ENCODE data around the gene TRIM69.
"Not testable (repeated sequence)": the region's sequence is repeated elsewhere in the genome, so short reads cannot be mapped to it uniquely, and the experiment has no call there.

Gene TRIM69

GRCh38 chr15:44753345-44753744, 17.0 kb downstream of the TRIM69 start:
- no peak for DNase-seq

- no peak for DNase-seq
Measured at GRCh38 chr15:44763187-44763586, 26.9 kb downstream of the TRIM69 start.

GRCh38 chr15:44763848-44764247, 27.5 kb downstream of the TRIM69 start:
- no peak for DNase-seq

DNA sequence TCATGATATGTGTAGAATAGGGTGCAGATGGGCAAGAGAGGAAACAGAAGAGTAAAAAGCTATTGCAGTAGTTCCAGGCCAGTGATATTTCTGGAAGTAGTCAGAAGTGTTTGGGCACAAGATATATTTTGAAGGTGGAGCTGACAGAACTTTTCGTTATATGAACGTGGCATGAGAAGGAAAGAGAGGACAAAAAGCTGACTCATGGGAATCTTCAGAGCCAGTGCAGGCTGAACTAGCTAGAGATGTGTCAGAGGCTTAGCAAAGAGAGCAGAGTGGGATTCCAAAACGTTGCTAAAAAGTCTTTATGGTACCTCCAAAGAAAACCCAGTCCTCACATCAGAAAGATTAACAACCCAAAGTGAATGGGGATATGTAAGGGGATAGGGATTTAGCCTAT, 28.7 kb downstream of the TRIM69 start:
- no peak for DNase-seq

DNA sequence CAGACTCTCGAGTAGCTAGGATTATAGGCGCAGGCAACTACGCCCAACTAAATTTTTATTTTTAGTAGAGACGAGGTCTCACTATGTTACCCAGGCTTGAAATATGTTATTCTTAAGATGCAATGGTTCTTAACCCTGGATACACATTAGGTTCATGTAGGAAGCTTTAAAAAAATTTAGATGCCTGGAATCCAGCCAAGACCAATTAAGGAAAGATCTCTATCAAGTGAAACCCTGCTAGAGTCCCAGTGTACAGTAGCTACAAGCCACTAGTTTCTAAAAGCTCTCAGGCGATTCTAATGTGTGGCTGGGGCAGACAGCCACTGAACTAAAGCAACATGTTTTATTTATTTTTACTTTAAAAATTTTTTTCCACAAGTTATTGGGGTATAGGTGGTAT, 33.2 kb downstream of the TRIM69 start:
- no peak for DNase-seq

DNA sequence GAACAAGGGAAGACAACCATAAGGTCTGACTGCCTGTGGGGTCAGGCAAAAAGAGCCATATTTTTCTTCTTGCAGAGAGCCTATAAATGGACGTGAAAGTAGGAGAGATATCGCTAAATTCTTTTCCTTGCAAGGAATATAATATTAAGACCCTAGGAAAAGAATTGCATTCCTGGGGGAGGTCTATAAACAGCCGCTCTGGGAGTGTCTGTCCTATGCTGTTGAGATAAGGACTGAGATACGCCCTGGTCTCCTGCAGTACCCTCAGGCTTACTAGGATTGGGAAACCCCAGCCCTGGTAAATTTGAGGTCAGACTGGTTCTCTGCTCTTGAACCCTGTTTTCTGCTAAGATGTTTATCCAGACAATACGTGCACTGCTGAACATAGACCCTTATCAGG, 34.4 kb downstream of the TRIM69 start:
- not testable (repeated sequence) for DNase-seq

DNA sequence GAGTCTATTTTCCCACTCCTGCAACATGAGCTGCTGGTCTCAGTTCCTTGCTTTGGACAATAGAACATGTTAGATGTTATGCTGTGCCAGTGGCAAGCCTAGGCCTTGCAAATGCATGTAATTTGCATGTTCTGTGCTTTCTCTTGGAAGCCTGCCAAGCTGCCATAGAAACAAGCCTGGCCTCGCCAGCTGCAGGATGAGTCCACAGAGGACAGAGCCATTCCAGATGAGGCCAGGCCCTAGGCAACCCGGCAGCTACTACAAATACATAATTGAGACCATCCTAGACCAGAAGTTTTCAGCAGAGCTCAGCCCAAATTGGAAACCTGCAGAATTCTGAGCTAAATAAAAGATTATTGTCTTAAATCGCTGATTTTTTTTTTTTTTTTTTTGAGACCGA, 39.6 kb downstream of the TRIM69 start:
- peak; percentile 59 for DNase-seq

- no peak for DNase-seq
Measured at GRCh38 chr15:44779761-44780160, 43.4 kb downstream of the TRIM69 start.

- DNase-seq, result no peak
Measured at GRCh38 chr15:44780608-44781007, 44.3 kb downstream of the TRIM69 start.

- DNase-seq, result no peak
Measured at GRCh38 chr15:44781128-44781810, 44.9 kb downstream of the TRIM69 start.

- peak; percentile 100 for DNase-seq
Measured at GRCh38 chr15:44782516-44782915, 46.2 kb downstream of the TRIM69 start.

- not testable (repeated sequence) for DNase-seq
Measured at GRCh38 chr15:44784918-44785274, 48.6 kb downstream of the TRIM69 start.

- no peak for DNase-seq
Measured at GRCh38 chr15:44788748-44789147, 52.4 kb downstream of the TRIM69 start.

GRCh38 chr15:44790215-44790614, 53.9 kb downstream of the TRIM69 start:
- no peak for DNase-seq

GRCh38 chr15:44790656-44791055, 54.3 kb downstream of the TRIM69 start:
- DNase-seq, result no peak

DNA sequence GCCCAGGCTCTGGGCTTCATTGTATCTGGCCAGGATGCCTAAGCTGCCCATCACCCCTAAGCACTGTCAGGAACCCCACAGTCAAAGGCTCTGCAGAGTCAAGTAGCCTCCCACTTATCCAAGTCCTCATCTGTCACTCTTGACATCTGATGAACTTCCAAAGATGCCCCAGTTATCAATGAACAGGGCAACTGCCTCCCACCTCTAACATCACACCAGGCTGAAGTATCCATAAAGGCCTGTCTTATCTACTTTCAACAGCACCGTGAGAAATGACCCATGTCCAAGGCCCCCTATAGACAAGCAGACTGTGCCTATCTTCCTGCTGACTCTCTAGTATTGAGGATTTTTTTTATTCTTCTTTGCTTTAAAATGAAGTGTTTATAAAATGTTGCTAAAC, 56.4 kb downstream of the TRIM69 start:
- no peak for DNase-seq

DNA sequence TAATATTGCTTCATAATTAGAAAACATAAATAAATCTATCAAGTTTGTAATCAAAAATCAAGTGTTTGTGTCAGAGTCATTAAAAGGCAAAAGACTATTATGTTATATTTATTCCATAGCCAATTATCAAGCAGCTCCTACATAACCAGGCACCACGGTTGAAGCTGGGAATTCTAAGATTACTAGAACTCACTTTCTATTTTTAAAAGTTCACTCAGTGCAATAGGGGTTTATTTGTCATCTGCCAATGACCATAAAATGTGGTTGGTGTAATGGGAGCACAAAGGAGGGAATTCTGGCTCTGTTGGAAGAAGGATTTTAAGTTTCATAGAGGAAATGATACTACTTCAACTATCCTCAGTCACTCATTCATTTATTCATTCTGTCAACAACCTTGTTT, 57.7 kb downstream of the TRIM69 start:
- DNase-seq, result no peak

DNA sequence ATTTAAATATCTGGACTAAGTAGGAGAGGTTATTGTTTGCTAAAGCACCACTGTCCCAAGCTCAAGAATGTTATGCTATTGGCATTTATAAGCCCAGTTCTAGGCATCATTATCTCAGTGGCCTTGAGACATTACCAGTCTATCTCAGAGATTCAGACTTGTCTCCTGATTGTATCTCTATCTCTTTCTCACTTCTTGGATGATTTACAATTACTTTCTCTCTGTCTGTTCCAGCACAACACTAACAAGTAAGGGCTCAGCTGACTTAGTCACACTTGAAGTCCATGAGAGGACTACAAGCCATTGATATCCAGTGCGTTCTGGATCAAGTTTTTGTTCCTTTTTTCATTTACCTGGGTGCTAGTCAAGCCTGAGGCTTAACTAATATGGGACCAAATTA, 60.2 kb downstream of the TRIM69 start:
- no peak for DNase-seq

DNA sequence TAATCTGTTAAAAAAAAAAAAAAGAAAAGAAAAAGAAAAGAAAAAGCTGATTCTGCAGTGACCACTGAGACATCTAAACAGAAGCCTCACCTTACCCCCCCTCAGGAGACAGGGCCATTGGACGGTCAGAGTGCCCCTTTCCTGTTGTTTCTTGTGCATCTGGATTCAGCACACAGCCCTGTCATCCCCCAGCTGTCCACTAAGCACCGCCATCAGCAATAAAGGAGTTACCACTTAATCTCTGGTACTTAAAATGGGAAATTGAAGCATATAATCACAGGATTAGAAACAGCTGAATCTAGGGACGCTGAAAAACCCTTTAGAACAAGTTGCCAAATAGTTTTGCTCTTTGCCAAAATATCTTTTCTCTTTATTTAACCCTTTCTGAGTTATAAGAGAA, 62.5 kb downstream of the TRIM69 start:
- no peak for DNase-seq

DNA sequence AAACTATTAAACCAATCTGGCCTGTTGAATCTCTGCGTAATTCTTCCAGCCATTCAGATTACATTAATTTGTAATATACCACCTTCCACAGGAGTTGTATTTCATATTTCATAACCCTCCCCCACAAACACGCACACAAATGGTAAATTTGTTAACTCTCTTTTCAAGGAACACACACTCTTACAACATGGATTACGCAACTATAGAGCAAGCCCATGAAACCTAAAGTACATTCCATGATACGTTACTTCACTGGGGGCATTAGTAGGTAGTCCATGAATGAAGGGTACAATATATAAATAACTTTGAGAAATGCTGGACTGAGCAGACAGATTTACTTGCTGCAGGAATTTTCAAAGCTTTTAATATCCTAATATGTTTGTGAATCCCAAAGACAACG, 65.0 kb downstream of the TRIM69 start:
- DNase-seq, result no peak

DNA sequence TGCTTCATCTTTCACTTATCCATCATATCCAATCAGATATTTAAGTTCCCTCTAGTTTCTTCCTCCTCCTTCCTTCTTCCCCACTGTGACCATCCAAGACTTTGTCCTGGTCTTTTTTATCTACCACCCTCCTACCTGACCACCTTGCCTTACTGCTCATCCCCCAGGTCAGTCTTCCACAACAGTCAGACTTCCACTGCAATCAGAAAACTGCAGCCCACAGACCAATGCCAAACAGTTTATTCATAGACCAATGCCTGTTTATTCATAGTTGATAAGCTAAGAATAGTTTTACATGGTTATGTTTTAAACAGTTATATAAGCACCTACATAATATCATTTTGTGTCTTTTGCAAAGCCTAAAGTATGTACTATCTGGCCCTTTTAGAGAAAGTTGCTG, 65.5 kb downstream of the TRIM69 start:
- DNase-seq, result no peak

DNA sequence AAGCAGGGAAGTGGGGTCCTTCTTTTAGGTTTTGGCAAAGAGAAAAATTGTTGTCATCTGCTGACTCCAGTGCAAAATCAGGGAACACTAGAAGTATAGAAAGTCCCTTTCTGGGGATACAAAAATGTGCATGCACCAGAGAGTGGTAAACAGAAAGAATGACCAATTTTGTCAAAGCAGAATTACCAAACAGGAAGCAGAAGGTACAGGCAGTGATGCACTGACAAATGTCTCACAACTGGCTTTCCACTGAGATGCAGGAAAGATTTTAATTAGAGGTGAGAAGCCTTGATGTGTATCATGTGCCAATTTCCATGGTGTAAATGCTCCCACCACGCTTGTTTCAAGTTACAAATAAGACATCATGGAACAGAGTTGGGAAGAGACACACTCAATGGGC, 66.0 kb downstream of the TRIM69 start:
- no peak for DNase-seq

- no peak for DNase-seq
Measured at GRCh38 chr15:44804298-44805046, 68.1 kb downstream of the TRIM69 start.

GRCh38 chr15:44808557-44808956, 72.2 kb downstream of the TRIM69 start:
- no peak for DNase-seq

GRCh38 chr15:44810237-44810636, 73.9 kb downstream of the TRIM69 start:
- DNase-seq, result no peak
